K562 (cell line): Measurements from ENCODE around the gene KRT33A. TPM values are rescaled to one million over a fixed set of nuclear protein-coding genes. Genes with fewer than 3 reads are reported as not detected.

Experiments
- ATAC-seq: fragments of 200-7000 bp; cut with Tn5 transposase; 3 replicates; pipeline ENCODE4 v1.9.1; 2020; ENCODE audit warnings: moderate library complexity
- BruUV-seq: library from RNA; stranded (reverse); fragments of 400-500 nt; replicated peaks from 2 replicates; lab custom pipeline; 2021; lab: Mats Ljungman, UMichigan
- CTCF ChIA-PET: fragments of 300-600 bp; formaldehyde crosslinking; extraction: SDS; loops from one replicate; lab custom pipeline; 2021; ENCODE audit warnings: low intra/inter-chr PET ratio; lab: Yijun Ruan, JAX
- POLR2A ChIA-PET: fragments of 300-600, 350-650 bp; sonication (Branson Sonifier 250); formaldehyde crosslinking; extraction: SDS; loops from one replicate; lab custom pipeline; 2021; ENCODE audit warnings: antibody characterized with exemption, inconsistent platforms; lab: Yijun Ruan, JAX
- DNase-seq, 4 experiments: peaks; one replicate each; pipeline versions ENCODE4 v3.0.0 to v3.0.0-alpha.2; 2011 to 2018; ENCODE audit warnings: low spot score in 3 of 4, mixed read lengths in 3 of 4; ENCODE audit errors: extremely low read depth in 1 of 4
- FAIRE-seq: peaks from 2 replicates; lab custom pipeline; 2011; peaks lifted over from hg19 to GRCh38; lab: Jason Lieb, UNC
- H2AFZ ChIP-seq: 2 replicates; pipeline ENCODE4 v1.6.0; 2011; ENCODE audit warnings: low read depth, low read length, control low read depth, inconsistent platforms
- H3K27ac ChIP-seq: fragments of 200-600 bp; 3 replicates; pipeline ENCODE4 v1.8.0; 2011; ENCODE audit warnings: low read depth, mild to moderate bottlenecking, control low read depth, inconsistent platforms, low read length, moderate library complexity, mixed read lengths; ENCODE audit errors: extremely low read depth
- H3K27me3 ChIP-seq, 2 experiments: fragments of 300-600 bp in 1 of 2; 2 replicates in 1 of 2; 3 replicates in 1 of 2; pipeline versions ENCODE4 v1.6.0 to v1.8.0; 2011; ENCODE audit warnings: inconsistent platforms in 2 of 2, low read length in 2 of 2, mild to moderate bottlenecking in 1 of 2, mixed read lengths in 1 of 2, moderate library complexity in 1 of 2; ENCODE audit not compliant: control insufficient read depth in 2 of 2, insufficient read depth in 2 of 2
- H3K36me3 ChIP-seq: fragments of 300-600 bp; 3 replicates; pipeline ENCODE4 v1.8.0; 2011; ENCODE audit warnings: mild to moderate bottlenecking, low read length, inconsistent platforms; ENCODE audit not compliant: control insufficient read depth, insufficient read depth
- H3K4me1 ChIP-seq, 2 experiments: fragments of 200-600 bp in 1 of 2; replicated peaks in 1 of 2; 2 replicates in 1 of 2; 3 replicates in 1 of 2; pipeline versions ENCODE4 v1.5.1 to v1.8.0; 2011; ENCODE audit warnings: inconsistent platforms in 2 of 2, low read length in 2 of 2, mild to moderate bottlenecking in 1 of 2, mixed read lengths in 1 of 2, moderate library complexity in 1 of 2; ENCODE audit not compliant: control insufficient read depth in 2 of 2, insufficient read depth in 2 of 2
- H3K4me2 ChIP-seq: 2 replicates; pipeline ENCODE4 v1.6.1; 2011; ENCODE audit warnings: low read length, control low read depth, inconsistent platforms, mixed read lengths; ENCODE audit not compliant: insufficient read depth
- H3K4me3 ChIP-seq: fragments of 200-600 bp; sonication (generic), shearing (Covaris generic); 2 replicates; pipeline ENCODE4 v1.5.1; 2016; ENCODE audit warnings: control low read depth, inconsistent platforms
- H3K79me2 ChIP-seq: fragments of 200-600 bp; 3 replicates; pipeline ENCODE4 v1.8.0; 2011; ENCODE audit warnings: low read length, inconsistent platforms; ENCODE audit not compliant: control insufficient read depth, insufficient read depth
- H3K9ac ChIP-seq, 2 experiments: 2 replicates each; pipeline versions ENCODE4 v1.6.0 to v1.6.1; 2011; ENCODE audit warnings: low read depth in 2 of 2, low read length in 2 of 2, control low read depth in 1 of 2, inconsistent platforms in 1 of 2, mild to moderate bottlenecking in 1 of 2, mixed read lengths in 1 of 2; ENCODE audit not compliant: insufficient read depth in 1 of 2
- H3K9me1 ChIP-seq: one replicate; pipeline ENCODE4 v1.6.0; 2011; ENCODE audit warnings: inconsistent platforms, mild to moderate bottlenecking, low read length, moderate library complexity; ENCODE audit not compliant: control insufficient read depth, insufficient read depth
- H3K9me3 ChIP-seq: replicated peaks from 2 replicates; pipeline ENCODE4 v1.5.1; 2011; ENCODE audit warnings: low read depth, low read length, inconsistent platforms; ENCODE audit not compliant: control insufficient read depth, insufficient read depth
- H4K20me1 ChIP-seq: replicated peaks from 2 replicates; pipeline ENCODE4 v1.6.1; 2011; ENCODE audit warnings: low read length, inconsistent platforms, mixed read lengths; ENCODE audit not compliant: control insufficient read depth, insufficient read depth
- ASH1L ChIP-seq: fragments of 450-650 bp; IDR thresholded peaks from 2 replicates; pipeline ENCODE4 v1.6.1; 2018; ENCODE audit warnings: borderline replicate concordance, mild to moderate bottlenecking, low read depth; ENCODE audit not compliant: partially characterized antibody
- CHD4 ChIP-seq: fragments of 200-600 bp; sonication (generic); IDR thresholded peaks from 3 replicates; pipeline ENCODE4 v1.6.1; 2012; ENCODE audit warnings: low read depth, mild to moderate bottlenecking, mixed read lengths, low read length, inconsistent platforms; ENCODE audit not compliant: insufficient read depth, insufficient replicate concordance, poor library complexity, severe bottlenecking
- CREM ChIP-seq: IDR thresholded peaks from 2 replicates; pipeline ENCODE4 v1.6.1; 2014; ENCODE audit warnings: antibody characterized with exemption, low read depth
- EHMT2 ChIP-seq: fragments of 450-650 bp; IDR thresholded peaks from 2 replicates; pipeline ENCODE4 v1.6.1; 2018; ENCODE audit warnings: antibody characterized with exemption
- HDAC2 ChIP-seq: fragments of 450-650 bp; IDR thresholded peaks from 2 replicates; pipeline ENCODE4 v1.6.1; 2016; ENCODE audit warnings: mild to moderate bottlenecking
- MIER1 ChIP-seq: fragments of 450-650 bp; IDR thresholded peaks from 2 replicates; pipeline ENCODE4 v1.6.1; 2016; ENCODE audit warnings: antibody characterized with exemption, mild to moderate bottlenecking, low read depth
- POLR2B ChIP-seq: fragments of 450-650 bp; IDR thresholded peaks from 2 replicates; pipeline ENCODE4 v1.6.1; 2018; ENCODE audit warnings: low read depth; ENCODE audit not compliant: partially characterized antibody
- RBM39 ChIP-seq: fragments of 200-400 bp; formaldehyde crosslinking; optimal IDR thresholded peaks from 2 replicates; pipeline ENCODE3; 2018; ENCODE audit warnings: low read depth, low read length
- SRF ChIP-seq, 2 experiments: fragments of 250-450, 450-650 bp in 1 of 2; sonication (Bioruptor Pico) in 1 of 2; sonication (generic) in 1 of 2; formaldehyde crosslinking; IDR thresholded peaks; 2 replicates each; pipeline versions ENCODE4 v1.5.0 to v1.5.1; 2020 to 2022; ENCODE audit warnings: mild to moderate bottlenecking in 1 of 2, missing genetic modification reagents in 1 of 2
- XRCC5 ChIP-seq: fragments of 200-400 bp; formaldehyde crosslinking; IDR thresholded peaks from 2 replicates; pipeline ENCODE4 v1.6.1; 2017; ENCODE audit warnings: low read depth, mild to moderate bottlenecking, low read length
- ZC3H11A ChIP-seq: IDR thresholded peaks from 2 replicates; pipeline ENCODE4 v1.6.1; 2012; ENCODE audit warnings: low read depth, low read length, improper control_type of control experiment
- ZKSCAN1 ChIP-seq: fragments of 150-350 bp; IDR thresholded peaks from 2 replicates; pipeline ENCODE4 v1.6.1; 2016; ENCODE audit warnings: low read depth, low read length
- ZNF263 ChIP-seq: sonication (generic); formaldehyde crosslinking; IDR thresholded peaks from 2 replicates; pipeline ENCODE4 v1.8.0; 2022; ENCODE audit warnings: mild to moderate bottlenecking, missing genetic modification reagents, borderline replicate concordance
- ZNF282 ChIP-seq: sonication (generic); formaldehyde crosslinking; IDR thresholded peaks from 2 replicates; pipeline ENCODE4 v1.8.1; 2023; ENCODE audit warnings: missing genetic modification reagents
- ZNF785 ChIP-seq: fragments of 250-450 bp; sonication (Bioruptor Pico); IDR thresholded peaks from 2 replicates; pipeline ENCODE4 v1.4.0; 2020; ENCODE audit warnings: mild to moderate bottlenecking
- WGBS: fragments of 100-300 bp; shearing (Covaris generic); methylation state at CpG from one replicate; pipeline ENCODE4 v1.1.6; 2016; ENCODE audit warnings: low coverage, mixed read lengths; ENCODE audit not compliant: insufficient coverage; ENCODE audit errors: missing lambda C conversion rate; 5-methylcytosine and 5-hydroxymethylcytosine counted together
- in situ Hi-C: fragments of 300-500 bp; cut with MboI; formaldehyde crosslinking; loops from 4 replicates; pipeline ENCODE4 v1.15.0; 2018; ENCODE audit warnings: inconsistent platforms, mixed read lengths
- intact Hi-C: fragments of 100-400 bp; cut with micrococcal nuclease; formaldehyde crosslinking; loops from 2 replicates; pipeline ENCODE4 v1.14.2; 2022
- polyA plus RNA-seq, 8 experiments: library from polyadenylated mRNA; depleted of rRNA in 4 of 8; stranded (reverse) in 5 of 8; unstranded in 3 of 8; fragments of >200 nt; fragmentation: Nextera tagmentation in 2 of 8; fragmentation: Illumina TruSeq in 1 of 8; extraction: Ambion mirVana in 2 of 8; extraction: Trizol in 1 of 8; gene quantifications; 2 replicates each; pipeline versions ENCODE4 v1.2.1 to v1.2.3, GENCODE V29; 2011 to 2014; ENCODE audit warnings: inconsistent platforms in 1 of 8, missing spikeins in 1 of 8
- total RNA-seq, 7 experiments: library from RNA; depleted of rRNA in 6 of 7; stranded (reverse); fragments of >200 nt in 6 of 7; fragmentation: Illumina TruSeq in 2 of 7; extraction: Trizol in 2 of 7; gene quantifications; 2 replicates each; pipeline versions ENCODE4 v1.2.1 to v1.2.3, GENCODE V29; 2011 to 2021; ENCODE audit warnings: low replicate concordance in 1 of 7
- TF ChIP-seq, protein P1 (sequence below): fragments of 200-800 bp; sonication (Bioruptor generic); IDR thresholded peaks from 2 replicates; pipeline ENCODE4 v1.6.1; 2017; ENCODE audit warnings: missing genetic modification characterization, missing compliant biosample characterization
- TF ChIP-seq, protein P2 (sequence below): fragments of 450-650 bp; IDR thresholded peaks from 2 replicates; pipeline ENCODE4 v1.6.1; 2016; ENCODE audit warnings: missing biosample characterization, missing genetic modification characterization
- TF ChIP-seq, protein P3 (sequence below): sonication (generic); formaldehyde crosslinking; IDR thresholded peaks from 2 replicates; pipeline ENCODE4 v1.5.0; 2020; ENCODE audit warnings: missing genetic modification reagents

The KRT33A gene
- total and polyA plus RNA-seq, 9 of the 15 experiments (the other 6 are each of a cell fraction or from before 2014, with no cell fraction given): not detected

DNA sequence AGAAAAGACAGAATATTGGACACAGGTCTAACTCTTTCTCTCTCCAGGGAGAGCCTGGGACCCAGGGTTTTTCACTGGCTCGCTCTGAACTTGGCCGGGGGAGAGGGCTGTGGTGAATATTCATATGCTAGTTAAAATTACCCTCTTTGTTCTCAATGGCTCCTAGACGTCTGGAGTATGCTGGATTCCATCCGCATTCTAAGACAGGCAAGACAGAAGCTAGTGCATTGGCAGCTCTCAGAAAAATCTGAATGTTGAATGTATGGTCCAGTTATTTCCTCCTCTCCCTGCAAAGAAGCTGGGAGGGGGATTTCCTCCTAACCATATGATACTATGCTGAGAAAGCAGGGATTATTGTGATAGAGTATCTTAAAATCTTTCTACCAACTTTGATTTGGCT is 37.0 kb upstream of the KRT33A start (continued):
- no peak for TF ChIP-seq ZNF282 (CRISPR knock-in tag)
- TF ChIP-seq, protein P1, sequence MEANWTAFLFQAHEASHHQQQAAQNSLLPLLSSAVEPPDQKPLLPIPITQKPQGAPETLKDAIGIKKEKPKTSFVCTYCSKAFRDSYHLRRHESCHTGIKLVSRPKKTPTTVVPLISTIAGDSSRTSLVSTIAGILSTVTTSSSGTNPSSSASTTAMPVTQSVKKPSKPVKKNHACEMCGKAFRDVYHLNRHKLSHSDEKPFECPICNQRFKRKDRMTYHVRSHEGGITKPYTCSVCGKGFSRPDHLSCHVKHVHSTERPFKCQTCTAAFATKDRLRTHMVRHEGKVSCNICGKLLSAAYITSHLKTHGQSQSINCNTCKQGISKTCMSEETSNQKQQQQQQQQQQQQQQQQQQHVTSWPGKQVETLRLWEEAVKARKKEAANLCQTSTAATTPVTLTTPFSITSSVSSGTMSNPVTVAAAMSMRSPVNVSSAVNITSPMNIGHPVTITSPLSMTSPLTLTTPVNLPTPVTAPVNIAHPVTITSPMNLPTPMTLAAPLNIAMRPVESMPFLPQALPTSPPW: no peak
- TF ChIP-seq XRCC5: no peak

DNA sequence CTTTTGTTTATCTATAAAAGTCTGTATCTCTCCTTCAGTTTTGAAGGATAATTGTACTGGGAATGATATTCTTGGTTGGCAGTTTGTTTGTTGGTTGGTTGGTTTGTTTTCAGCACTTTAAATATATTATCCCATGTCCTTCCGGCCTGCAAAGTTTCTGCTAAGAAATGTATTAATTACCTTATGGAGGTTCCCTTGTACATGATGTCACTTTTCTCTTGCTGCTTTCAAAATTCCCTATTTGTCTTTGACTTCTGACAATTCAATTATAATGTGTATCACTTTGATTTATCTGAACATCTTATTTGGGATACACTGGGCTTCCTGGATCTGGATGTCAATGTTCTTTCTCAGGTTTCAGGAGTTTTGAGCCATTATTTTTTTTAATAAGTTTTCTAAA is 35.6 kb upstream of the KRT33A start:
- WGBS: 0% methylated on average over 1 of the region's 1 CpG

More for the DNA sequence above, 35.6 kb upstream of the KRT33A start:
- no TSS peak for BruUV-seq
- ATAC-seq: no peak
- TF ChIP-seq CHD4 (no peak), XRCC5 (no peak), ZNF263 (CRISPR knock-in tag) (no peak), ZKSCAN1 (no peak), RBM39 (no peak), SRF (CRISPR knock-in tag; IDR thresholded peaks at IDR 0.05) (no peak), POLR2B (no peak), ZNF785 (CRISPR knock-in tag) (no peak), HDAC2 (no peak), ZC3H11A (no peak), CREM (no peak), MIER1 (no peak), ASH1L (no peak), EHMT2 (no peak)
- TF ChIP-seq, protein P2, sequence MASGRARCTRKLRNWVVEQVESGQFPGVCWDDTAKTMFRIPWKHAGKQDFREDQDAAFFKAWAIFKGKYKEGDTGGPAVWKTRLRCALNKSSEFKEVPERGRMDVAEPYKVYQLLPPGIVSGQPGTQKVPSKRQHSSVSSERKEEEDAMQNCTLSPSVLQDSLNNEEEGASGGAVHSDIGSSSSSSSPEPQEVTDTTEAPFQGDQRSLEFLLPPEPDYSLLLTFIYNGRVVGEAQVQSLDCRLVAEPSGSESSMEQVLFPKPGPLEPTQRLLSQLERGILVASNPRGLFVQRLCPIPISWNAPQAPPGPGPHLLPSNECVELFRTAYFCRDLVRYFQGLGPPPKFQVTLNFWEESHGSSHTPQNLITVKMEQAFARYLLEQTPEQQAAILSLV (tag): no peak
- TF ChIP-seq, protein P3, sequence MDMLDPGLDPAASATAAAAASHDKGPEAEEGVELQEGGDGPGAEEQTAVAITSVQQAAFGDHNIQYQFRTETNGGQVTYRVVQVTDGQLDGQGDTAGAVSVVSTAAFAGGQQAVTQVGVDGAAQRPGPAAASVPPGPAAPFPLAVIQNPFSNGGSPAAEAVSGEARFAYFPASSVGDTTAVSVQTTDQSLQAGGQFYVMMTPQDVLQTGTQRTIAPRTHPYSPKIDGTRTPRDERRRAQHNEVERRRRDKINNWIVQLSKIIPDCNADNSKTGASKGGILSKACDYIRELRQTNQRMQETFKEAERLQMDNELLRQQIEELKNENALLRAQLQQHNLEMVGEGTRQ (CRISPR knock-in tag): no peak
- TF ChIP-seq, all 486 proteins: peak for 0
- no peak overlapping the region for H3K9ac ChIP-seq
- no peak for FAIRE-seq
- peaks cover 5 to 15% of the 10 kb centered on the region in 2 experiments; a peak in 2 of 5 replicates for H3K27me3 ChIP-seq
- H2AFZ ChIP-seq: no peak overlapping the region
- ChIA-PET CTCF (no interaction called here), POLR2A (no interaction called here)
- no peaks in the 10 kb centered on the region for H3K79me2 ChIP-seq
- no peaks in the 10 kb centered on the region for H3K4me1 ChIP-seq
- no peak for DNase-seq
- H3K4me2 ChIP-seq: no peak overlapping the region
- no peaks in the 10 kb centered on the region for H3K9me3 ChIP-seq
- in situ Hi-C loops (no loop called here), intact Hi-C loops (no loop called here)
- H3K4me3 ChIP-seq: no peak overlapping the region
- H4K20me1 ChIP-seq: no peaks in the 10 kb centered on the region
- no peak overlapping the region for H3K27ac ChIP-seq
- H3K9me1 ChIP-seq: no peaks in the 10 kb centered on the region
- H3K36me3 ChIP-seq: no peaks in the 10 kb centered on the region
